GM12878 (cell line): ENCODE measurements around the gene MFAP3L. TPM values are rescaled to one million over a fixed set of nuclear protein-coding genes. Genes with fewer than 3 reads are reported as not detected.

ENCODE experiments used
- ATAC-seq: fragments of 200-7000 bp; cut with Tn5 transposase; 3 replicates; pipeline ENCODE4 v1.9.1; 2020; ENCODE audit warnings: mild to moderate bottlenecking, moderate library complexity
- BruUV-seq: library from RNA; stranded (reverse); fragments of 400-500 nt; replicated peaks from 2 replicates; lab custom pipeline; 2021; lab: Mats Ljungman, UMichigan
- CTCF ChIA-PET: fragments of 300-600 bp; sonication (Branson Sonifier 250); formaldehyde crosslinking; extraction: SDS; loops from one replicate; lab custom pipeline; 2021; ENCODE audit warnings: inconsistent platforms; lab: Yijun Ruan, JAX
- POLR2A ChIA-PET: fragments of 350-600 bp; formaldehyde crosslinking; extraction: SDS; loops from one replicate; lab custom pipeline; 2021; ENCODE audit warnings: inconsistent platforms; lab: Charles Lee
- RAD21 ChIA-PET: fragments of 300-600 bp; sonication (Branson Sonifier 250); formaldehyde crosslinking; loops from one replicate; lab custom pipeline; 2023; ENCODE audit warnings: antibody characterized with exemption; ENCODE audit not compliant: unreplicated experiment; lab: Charles Lee
- SMC1A ChIA-PET: fragments of 300-600 bp; sonication (Branson Sonifier 250); formaldehyde crosslinking; loops from one replicate; lab custom pipeline; 2023; ENCODE audit not compliant: unreplicated experiment, uncharacterized antibody; lab: Charles Lee
- DNase-seq: peaks from one replicate; pipeline ENCODE4 v3.0.0-alpha.2; 2011; ENCODE audit warnings: low read depth, low spot score
- FAIRE-seq: peaks from 3 replicates; lab custom pipeline; 2011; peaks lifted over from hg19 to GRCh38; lab: Jason Lieb, UNC
- H2AFZ ChIP-seq: 2 replicates; pipeline ENCODE4 v1.6.0; 2011; ENCODE audit warnings: low read depth, low read length, control low read depth; ENCODE audit not compliant: control insufficient read depth
- H3K27ac ChIP-seq: 2 replicates; pipeline ENCODE4 v1.5.1; 2011; ENCODE audit warnings: control low read depth; ENCODE audit not compliant: control insufficient read depth, insufficient read depth
- H3K27me3 ChIP-seq, 2 experiments: replicated peaks in 1 of 2; 2 replicates each; pipeline versions ENCODE4 v1.6.0 to v1.6.1; 2011; ENCODE audit warnings: low read length in 1 of 2; ENCODE audit not compliant: control insufficient read depth in 2 of 2, insufficient read depth in 2 of 2
- H3K36me3 ChIP-seq, 2 experiments: 2 replicates each; pipeline ENCODE4 v1.5.1; 2011; ENCODE audit warnings: low read length in 1 of 2; ENCODE audit not compliant: control insufficient read depth in 2 of 2, insufficient read depth in 2 of 2
- H3K4me1 ChIP-seq: 2 replicates; pipeline ENCODE4 v1.6.1; 2011; ENCODE audit warnings: mild to moderate bottlenecking, low read length, moderate library complexity, mixed read lengths; ENCODE audit not compliant: control insufficient read depth, insufficient read depth
- H3K4me2 ChIP-seq: 2 replicates; pipeline ENCODE4 v1.6.0; 2011; ENCODE audit warnings: control low read depth; ENCODE audit not compliant: control insufficient read depth, insufficient read depth
- H3K4me3 ChIP-seq: fragments of 200-600 bp; sonication (generic); 2 replicates; pipeline ENCODE4 v1.5.1; 2016
- H3K79me2 ChIP-seq: 2 replicates; pipeline ENCODE4 v1.6.0; 2011; ENCODE audit warnings: low read length; ENCODE audit not compliant: control insufficient read depth, insufficient read depth
- H3K9ac ChIP-seq: 2 replicates; pipeline ENCODE4 v1.8.0; 2011; ENCODE audit warnings: low read length, control low read depth, mixed read lengths; ENCODE audit not compliant: control insufficient read depth, insufficient read depth
- H3K9me3 ChIP-seq: replicated peaks from 3 replicates; pipeline ENCODE4 v1.5.1; 2011; ENCODE audit warnings: mild to moderate bottlenecking, low read length; ENCODE audit not compliant: control insufficient read depth, insufficient read depth
- H4K20me1 ChIP-seq: 2 replicates; pipeline ENCODE4 v1.6.0; 2011; ENCODE audit not compliant: control insufficient read depth, insufficient read depth
- ASH2L ChIP-seq: fragments of 300-600, 200-600 bp; sonication (generic); IDR thresholded peaks from 2 replicates; pipeline ENCODE4 v1.6.1; 2017; ENCODE audit warnings: low read depth, mild to moderate bottlenecking, borderline replicate concordance
- BCL11A ChIP-seq: IDR thresholded peaks from 2 replicates; pipeline ENCODE4 v1.6.1; 2011; ENCODE audit warnings: low read depth, low read length
- CBX5 ChIP-seq: sonication (generic); IDR thresholded peaks from 2 replicates; pipeline ENCODE4 v1.6.1; 2016; ENCODE audit warnings: low read depth, moderate library complexity, mild to moderate bottlenecking, inconsistent platforms
- CHD1 ChIP-seq: IDR thresholded peaks from 2 replicates; pipeline ENCODE4 v1.6.1; 2012; ENCODE audit warnings: low read depth, low read length, improper control_type of control experiment
- EGR1 ChIP-seq, 2 experiments: IDR thresholded peaks; 1 replicate in 1 of 2; 2 replicates in 1 of 2; pipeline ENCODE4 v1.6.1; 2011 to 2012; ENCODE audit warnings: low read depth in 2 of 2, low read length in 2 of 2, borderline replicate concordance in 1 of 2, mild to moderate bottlenecking in 1 of 2, moderate library complexity in 1 of 2
- HDAC6 ChIP-seq: fragments of 200-600 bp; sonication (generic); IDR thresholded peaks from one replicate; pipeline ENCODE4 v1.8.0; 2017; ENCODE audit warnings: antibody characterized with exemption; ENCODE audit not compliant: unreplicated experiment
- IRF5 ChIP-seq: fragments of 450-650 bp; IDR thresholded peaks from 2 replicates; pipeline ENCODE4 v1.6.1; 2017; ENCODE audit warnings: borderline replicate concordance
- MEF2A ChIP-seq: IDR thresholded peaks from 2 replicates; pipeline ENCODE4 v1.6.1; 2011; ENCODE audit warnings: low read depth, mild to moderate bottlenecking, low read length, moderate library complexity; ENCODE audit not compliant: insufficient read depth
- MXI1 ChIP-seq: fragments of 150-350 bp; IDR thresholded peaks from 2 replicates; pipeline ENCODE4 v1.6.1; 2011; ENCODE audit warnings: low read depth, mild to moderate bottlenecking, inconsistent platforms, low read length, improper control_type of control experiment
- MYB ChIP-seq: fragments of 150-350 bp; IDR thresholded peaks from 2 replicates; pipeline ENCODE4 v1.6.1; 2014; ENCODE audit warnings: mild to moderate bottlenecking, low read depth, low read length, borderline replicate concordance
- WRNIP1 ChIP-seq: IDR thresholded peaks from 2 replicates; pipeline ENCODE4 v1.6.1; 2011; ENCODE audit warnings: low read depth, low read length, improper control_type of control experiment, borderline replicate concordance
- YY1 ChIP-seq: IDR thresholded peaks from 2 replicates; pipeline ENCODE4 v1.6.1; 2011; ENCODE audit warnings: low read depth, mild to moderate bottlenecking, low read length
- ZNF207 ChIP-seq: fragments of 450-650 bp; IDR thresholded peaks from 2 replicates; pipeline ENCODE4 v1.6.1; 2014; ENCODE audit warnings: antibody characterized with exemption, mild to moderate bottlenecking, borderline replicate concordance
- ZNF274 ChIP-seq: IDR thresholded peaks from one replicate; pipeline ENCODE4 v1.8.0; 2011; ENCODE audit not compliant: insufficient read length, insufficient read depth
- ZNF622 ChIP-seq: fragments of 450-650 bp; IDR thresholded peaks from 2 replicates; pipeline ENCODE4 v1.6.1; 2017; ENCODE audit warnings: mild to moderate bottlenecking, inconsistent platforms
- WGBS: methylation state at CpG from one replicate; pipeline ENCODE4 v1.1.6; 2016; ENCODE audit warnings: low lambda C conversion rate; ENCODE audit not compliant: insufficient replicate concordance, insufficient coverage; ENCODE audit errors: missing lambda C conversion rate; 5-methylcytosine and 5-hydroxymethylcytosine counted together
- in situ Hi-C: fragments of 300-500 bp; cut with MboI; formaldehyde crosslinking; loops from 9 replicates; pipeline ENCODE4 v1.14.3; 2018; ENCODE audit warnings: mixed read lengths
- intact Hi-C: fragments of 100-400 bp; cut with micrococcal nuclease; formaldehyde crosslinking; loops from one replicate; pipeline ENCODE4 v1.14.2; 2022; ENCODE audit not compliant: unreplicated experiment
- polyA plus RNA-seq, 11 experiments: library from polyadenylated mRNA; depleted of rRNA in 4 of 11; unstranded in 6 of 11; stranded (reverse) in 5 of 11; fragments of >200 nt; fragmentation: Nextera tagmentation in 4 of 11; fragmentation: Illumina TruSeq in 1 of 11; extraction: Ambion mirVana in 4 of 11; extraction: Trizol in 1 of 11; gene quantifications; 1 replicate in 1 of 11; 2 replicates in 10 of 11; pipeline versions ENCODE4 v1.2.1 to v1.2.3, GENCODE V29; 2011 to 2016; ENCODE audit warnings: inconsistent platforms in 2 of 11, missing spikeins in 2 of 11, low read depth in 1 of 11
- total RNA-seq, 4 experiments: library from RNA; depleted of rRNA in 3 of 4; stranded (reverse); fragments of >200 nt in 3 of 4; fragmentation: Illumina TruSeq in 1 of 4; extraction: Trizol in 1 of 4; gene quantifications; 2 replicates each; pipeline versions ENCODE4 v1.2.1 to v1.2.3, GENCODE V29; 2013 to 2021

The MFAP3L gene
- total and polyA plus RNA-seq, 10 of the 15 experiments (the other 5 are each of a cell fraction or from before 2014, with no cell fraction given), result 0.10 to 3.0 TPM; not detected in 8

DNA sequence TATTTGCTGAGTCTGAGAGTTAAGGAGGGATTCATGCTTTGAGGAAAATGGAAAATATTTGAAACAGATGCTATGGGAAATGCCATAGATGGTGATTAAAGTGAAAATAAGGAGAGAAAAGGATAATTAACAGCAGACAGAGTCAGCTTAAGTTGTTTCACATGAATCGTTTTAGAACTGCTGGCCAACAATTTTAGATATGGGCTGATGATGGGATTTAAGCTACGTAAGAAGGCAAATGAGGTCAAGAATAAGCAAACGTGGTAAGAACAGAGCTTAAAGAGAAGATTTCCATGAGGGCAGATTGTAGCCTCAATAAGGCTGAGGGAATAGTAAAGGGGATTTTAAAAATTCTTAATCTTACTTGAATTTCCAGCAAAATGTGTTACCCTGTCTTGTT lies 77.9 kb downstream of the MFAP3L start:
- Histone ChIP-seq H4K20me1 (no peaks in the 10 kb centered on the region), H3K79me2 (no peaks in the 10 kb centered on the region), H3K9ac (no peak overlapping the region), H2AFZ (no peak overlapping the region), H3K4me3 (no peak overlapping the region), H3K36me3 (no peaks in the 10 kb centered on the region), H3K4me1 (peaks cover 3% of the 10 kb centered on the region; the same call in 1 of the 2 replicates), H3K4me2 (no peak overlapping the region)
- RAD21 ChIA-PET, result no interaction called here
- POLR2A ChIA-PET, result no interaction called here
- DNase-seq (no peak), FAIRE-seq (no peak)
- 7% methylated on average over 3 of the region's 3 CpGs for WGBS
- no peak for TF ChIP-seq ZNF274
- TF ChIP-seq MXI1, result no peak
- TF ChIP-seq MYB, result no peak
- TF ChIP-seq, all 136 proteins: peak for 0
- in situ Hi-C loops, result no loop called here
- SMC1A ChIA-PET, result no interaction called here
- intact Hi-C loops, result no loop called here
- CTCF ChIA-PET, result no interaction called here
- no peaks in the 10 kb centered on the region for H3K27me3 ChIP-seq
- no TSS peak for BruUV-seq
- no peaks in the 10 kb centered on the region for H3K9me3 ChIP-seq
- no peak for ATAC-seq
- no peak overlapping the region for H3K27ac ChIP-seq

DNA sequence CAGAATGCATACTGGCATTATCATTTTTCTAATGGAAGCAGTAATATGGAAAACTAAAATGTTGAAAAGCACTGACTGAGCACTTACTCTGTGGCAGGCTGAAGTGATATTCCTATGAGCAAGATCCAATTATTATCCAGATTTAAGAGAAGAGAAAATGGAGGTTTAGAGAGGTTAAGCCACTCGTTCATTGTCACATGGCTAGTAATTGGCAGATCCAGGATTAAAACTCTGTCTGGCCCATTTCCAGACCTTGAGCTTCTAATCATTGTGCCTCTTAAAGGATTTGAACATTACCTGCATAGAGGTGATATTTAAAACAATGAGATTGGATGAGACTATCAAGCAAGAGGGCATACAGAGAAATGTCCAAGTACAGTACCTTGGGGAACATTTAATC lies 80.6 kb downstream of the MFAP3L start:
- ATAC-seq (no peak), FAIRE-seq (no peak), DNase-seq (no peak)
- Histone ChIP-seq H3K36me3 (no peaks in the 10 kb centered on the region), H3K9ac (no peak overlapping the region), H3K4me2 (no peak overlapping the region), H4K20me1 (no peaks in the 10 kb centered on the region), H3K4me1 (no peaks in the 10 kb centered on the region), H2AFZ (no peak overlapping the region), H3K27me3 (no peaks in the 10 kb centered on the region), H3K9me3 (no peaks in the 10 kb centered on the region), H3K79me2 (no peaks in the 10 kb centered on the region), H3K4me3 (no peak overlapping the region), H3K27ac (no peak overlapping the region)
- 13% methylated on average over 1 of the region's 1 CpG for WGBS
- CTCF ChIA-PET, result no interaction called here
- RAD21 ChIA-PET, result no interaction called here
- intact Hi-C loops (no loop called here), in situ Hi-C loops (no loop called here)
- POLR2A ChIA-PET, result interaction anchor here (0.6 kb wide), 1 partner anchor 11 kb away, joined by 3 read pairs; no protein-coding TSS in a partner anchor
- no peak for TF ChIP-seq MEF2A
- TF ChIP-seq YY1, result no peak
- TF ChIP-seq ZNF207, result no peak
- no peak for TF ChIP-seq BCL11A
- TF ChIP-seq ZNF622, result no peak
- no peak for TF ChIP-seq IRF5
- TF ChIP-seq HDAC6, result no peak
- TF ChIP-seq EGR1 (IDR thresholded peaks at IDR 0.05; ENCODE audit: borderline replicate concordance in 1 of 2, low read depth in 2 of 2, low read length in 2 of 2), result no peak
- TF ChIP-seq ASH2L, result no peak
- no peak for TF ChIP-seq WRNIP1
- TF ChIP-seq CHD1, result no peak
- TF ChIP-seq CBX5, result no peak
- no TSS peak for BruUV-seq
- SMC1A ChIA-PET, result no interaction called here
